Mucosa of descending colon (tissue), 3 donors: ENCODE results near the gene HRH2. TPM values are rescaled to one million over a fixed set of nuclear protein-coding genes. Genes with fewer than 3 reads are reported as not detected.
"Not testable (repeated sequence)": the region's sequence is repeated elsewhere in the genome, so short reads cannot be mapped to it uniquely, and the experiment has no call there.

Experiments
- ATAC-seq: fragments of 200-7000 bp; cut with Tn5 transposase; one replicate; pipeline ENCODE4 v1.9.1; 2020; ENCODE audit warnings: mild to moderate bottlenecking, moderate library complexity
- DNase-seq, 3 donors: peaks; one replicate each; pipeline ENCODE4 v3.0.0-alpha.2; 2020
- H3K36me3 ChIP-seq: fragments of 200-600 bp; one replicate; pipeline ENCODE4 v1.8.0; 2021; ENCODE audit warnings: low read depth, mild to moderate bottlenecking
- H3K4me1 ChIP-seq: fragments of 200-600 bp; one replicate; pipeline ENCODE4 v1.8.0; 2021; ENCODE audit warnings: low read depth, mild to moderate bottlenecking
- H3K4me3 ChIP-seq: fragments of 200-600 bp; one replicate; pipeline ENCODE4 v1.8.0; 2021; ENCODE audit warnings: mild to moderate bottlenecking
- H3K9me3 ChIP-seq: fragments of 200-600 bp; one replicate; pipeline ENCODE4 v1.8.0; 2021; ENCODE audit warnings: mild to moderate bottlenecking
- intact Hi-C, 2 donors: fragments of 100-400 bp; cut with DNase I in 1 of 2; cut with micrococcal nuclease in 1 of 2; formaldehyde crosslinking; loops; one replicate each; pipeline versions ENCODE4 v1.11.0 to v1.11.1; 2022; cut with DNase I, micrococcal nuclease
- total RNA-seq, 3 donors: library from RNA; stranded (reverse); fragmentation: NEBNext Ultra II Directional in 2 of 3; extraction: Animal tissue kit (Norgen Biotek cat#: 25700) in 2 of 3; gene quantifications; one replicate each; pipeline versions ENCODE4 v1.2.1 to v1.2.4, GENCODE V29; 2021 to 2023
- TF ChIP-seq, protein P1 (sequence below): fragments of 200-600 bp; IDR thresholded peaks from one replicate; pipeline ENCODE4 v1.8.0; 2022; ENCODE audit warnings: antibody characterized with exemption, mild to moderate bottlenecking
- donor health status: DM: no; HTN: no; CAD: no; lungs with moderate emphysema.
- donor health status: DM: no; HTN: no; CAD: no.
- donor health status: DM: no; HTN: yes; CAD: no.

HRH2 gene
- total RNA-seq, 3 donors from 2014 or later, result 0.32 to 3.0 (median 1.3) TPM

DNA sequence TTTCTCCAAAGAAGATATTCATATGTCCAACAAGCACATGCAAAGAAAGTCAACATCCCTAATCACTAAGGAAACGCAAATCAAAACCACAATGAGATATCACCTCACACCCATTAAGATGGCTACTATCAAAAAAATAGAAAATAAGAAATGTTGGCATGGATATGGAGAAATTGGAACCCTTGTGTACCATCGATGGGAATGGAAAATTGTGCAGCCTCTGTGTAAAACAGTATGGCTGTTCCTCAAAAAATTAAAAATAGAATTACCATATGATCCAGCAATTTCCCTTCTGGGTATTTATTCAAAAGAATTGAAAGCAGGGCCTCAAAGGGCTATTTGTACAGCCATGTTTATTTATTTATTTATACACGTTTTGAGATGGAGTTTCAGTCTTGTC lies 43.0 kb upstream of the HRH2 start:
- Histone ChIP-seq H3K4me3 (no peak overlapping the region), H3K4me1 (no peaks in the 10 kb centered on the region), H3K36me3 (no peaks in the 10 kb centered on the region), H3K9me3 (no peaks in the 10 kb centered on the region)
- intact Hi-C loops, result no loop called here
- TF ChIP-seq, protein P1, sequence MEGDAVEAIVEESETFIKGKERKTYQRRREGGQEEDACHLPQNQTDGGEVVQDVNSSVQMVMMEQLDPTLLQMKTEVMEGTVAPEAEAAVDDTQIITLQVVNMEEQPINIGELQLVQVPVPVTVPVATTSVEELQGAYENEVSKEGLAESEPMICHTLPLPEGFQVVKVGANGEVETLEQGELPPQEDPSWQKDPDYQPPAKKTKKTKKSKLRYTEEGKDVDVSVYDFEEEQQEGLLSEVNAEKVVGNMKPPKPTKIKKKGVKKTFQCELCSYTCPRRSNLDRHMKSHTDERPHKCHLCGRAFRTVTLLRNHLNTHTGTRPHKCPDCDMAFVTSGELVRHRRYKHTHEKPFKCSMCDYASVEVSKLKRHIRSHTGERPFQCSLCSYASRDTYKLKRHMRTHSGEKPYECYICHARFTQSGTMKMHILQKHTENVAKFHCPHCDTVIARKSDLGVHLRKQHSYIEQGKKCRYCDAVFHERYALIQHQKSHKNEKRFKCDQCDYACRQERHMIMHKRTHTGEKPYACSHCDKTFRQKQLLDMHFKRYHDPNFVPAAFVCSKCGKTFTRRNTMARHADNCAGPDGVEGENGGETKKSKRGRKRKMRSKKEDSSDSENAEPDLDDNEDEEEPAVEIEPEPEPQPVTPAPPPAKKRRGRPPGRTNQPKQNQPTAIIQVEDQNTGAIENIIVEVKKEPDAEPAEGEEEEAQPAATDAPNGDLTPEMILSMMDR, result no peak
- no peak for ATAC-seq
- no peak for DNase-seq

DNA sequence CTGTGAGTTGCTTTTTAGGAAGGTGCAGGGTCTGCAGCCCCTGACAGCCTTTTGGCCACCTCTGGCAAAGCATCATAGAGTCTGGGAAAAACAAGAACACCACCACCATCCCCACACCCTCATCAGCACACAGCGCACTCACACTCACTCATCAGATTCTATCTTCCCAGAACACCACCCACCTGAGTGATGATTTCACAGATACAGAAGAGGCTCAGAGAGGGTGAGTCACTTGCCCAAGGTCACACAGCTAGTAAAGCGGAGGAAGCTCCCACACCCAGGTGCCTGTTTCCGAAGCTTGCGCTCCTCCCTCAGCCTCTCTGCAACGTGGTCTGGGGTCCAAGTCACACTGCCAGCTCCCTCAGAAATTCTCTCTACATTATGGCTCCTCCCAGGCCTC lies 41.8 kb upstream of the HRH2 start:
- no peak for DNase-seq
- intact Hi-C loops, result no loop called here
- TF ChIP-seq, protein P1, result no peak

DNA sequence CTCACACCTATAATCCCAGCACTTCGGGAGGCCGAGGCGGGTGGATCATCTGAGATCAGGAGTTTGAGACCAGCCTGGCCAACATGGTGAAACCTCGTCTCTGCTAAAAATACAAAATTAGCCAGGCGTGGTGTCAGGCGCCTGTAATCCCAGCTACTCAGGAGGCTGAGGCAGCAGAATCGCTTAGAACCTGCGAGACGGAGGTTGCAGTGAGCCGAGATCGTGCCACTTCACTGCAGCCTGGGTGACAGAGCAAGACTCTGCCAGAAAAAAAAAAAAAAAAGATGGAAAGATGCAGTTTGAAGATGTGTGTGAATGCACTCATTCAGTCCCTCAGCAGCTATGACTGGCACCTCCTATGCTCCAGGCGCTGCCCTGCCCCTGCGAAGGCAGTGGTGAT lies 41.3 kb upstream of the HRH2 start:
- not testable (repeated sequence) for ATAC-seq, DNase-seq

More for the DNA sequence above, 41.8 kb upstream of the HRH2 start:
- Histone ChIP-seq H3K4me1 (no peaks in the 10 kb centered on the region), H3K9me3 (no peaks in the 10 kb centered on the region), H3K4me3 (no peak overlapping the region), H3K36me3 (no peaks in the 10 kb centered on the region)
- ATAC-seq, result no peak

DNA sequence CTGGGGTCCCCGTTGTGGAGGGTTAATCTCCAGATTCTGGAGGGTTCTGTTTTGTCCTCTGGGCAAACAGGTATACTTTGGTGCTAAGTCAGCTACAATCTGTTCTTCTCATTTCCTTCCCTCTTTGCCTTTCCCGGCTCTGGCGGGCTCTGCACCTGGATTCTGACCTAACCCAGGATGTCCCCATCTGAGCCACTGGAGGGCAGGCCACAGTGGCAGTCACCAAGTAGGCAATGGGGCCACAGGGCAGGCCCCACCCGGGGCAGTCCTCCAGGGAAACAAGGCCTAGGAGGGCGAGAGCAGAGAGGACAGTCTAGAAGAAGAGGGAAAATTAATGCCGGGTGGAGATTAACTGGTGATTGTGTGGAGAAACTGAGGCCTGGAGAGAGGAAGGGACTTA lies 40.4 kb upstream of the HRH2 start:
- no peak overlapping the region for H3K4me3 ChIP-seq
- ATAC-seq (no peak), DNase-seq (no peak)
- H3K4me1 ChIP-seq, result no peaks in the 10 kb centered on the region
- TF ChIP-seq, protein P1, result no peak
- no peaks in the 10 kb centered on the region for H3K9me3 ChIP-seq
- intact Hi-C loops, result no loop called here
- H3K36me3 ChIP-seq, result no peaks in the 10 kb centered on the region

More for the DNA sequence above, 41.3 kb upstream of the HRH2 start:
- H3K4me1 ChIP-seq, H3K4me3 ChIP-seq, H3K36me3 ChIP-seq, intact Hi-C loops, H3K9me3 ChIP-seq: not testable (repeated sequence)

DNA sequence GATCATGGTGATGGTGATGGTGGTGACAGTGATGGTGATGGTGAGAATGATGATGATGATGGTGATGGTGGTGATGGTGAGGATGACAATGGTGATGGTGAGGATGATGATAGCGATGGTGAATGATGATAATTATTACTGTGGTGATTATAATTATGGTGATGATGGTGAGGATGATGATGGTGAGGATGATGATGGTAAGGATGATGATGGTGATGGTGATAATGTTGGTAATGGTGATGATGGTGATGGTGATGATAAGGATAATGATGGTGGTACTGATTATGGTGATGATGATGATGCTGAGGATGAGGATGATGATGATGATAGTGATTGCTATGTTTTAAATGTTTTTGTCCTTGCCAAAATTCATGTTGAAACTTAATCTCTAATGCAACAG lies 37.3 kb upstream of the HRH2 start:
- TF ChIP-seq, protein P1, result no peak
- DNase-seq, result no peak
- intact Hi-C loops, result no loop called here
- H3K9me3 ChIP-seq, result no peaks in the 10 kb centered on the region
- H3K36me3 ChIP-seq, result no peaks in the 10 kb centered on the region
- H3K4me3 ChIP-seq, result no peak overlapping the region
- no peak for ATAC-seq
- H3K4me1 ChIP-seq, result no peaks in the 10 kb centered on the region

DNA sequence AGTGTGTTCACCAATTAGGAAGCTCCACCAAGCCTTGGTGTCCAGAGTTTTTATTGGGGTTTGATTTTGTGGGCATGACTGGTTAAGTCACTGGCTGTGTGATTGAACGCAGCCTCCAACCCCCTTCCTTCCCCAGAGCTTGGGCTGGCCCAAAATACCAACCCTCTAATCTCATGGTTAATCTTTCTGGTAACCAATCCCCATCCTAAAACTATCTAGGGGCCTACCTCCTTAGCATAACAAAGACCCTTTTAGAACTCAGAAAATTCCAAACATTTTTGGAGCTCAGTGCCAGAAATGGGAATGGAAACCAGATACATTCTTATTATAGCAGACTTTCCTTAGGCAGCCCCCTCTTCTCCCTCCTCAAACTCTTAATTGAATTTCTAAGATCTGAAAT lies 35.9 kb upstream of the HRH2 start:
- no peak for DNase-seq
- Histone ChIP-seq H3K36me3 (no peaks in the 10 kb centered on the region), H3K9me3 (no peaks in the 10 kb centered on the region), H3K4me3 (no peak overlapping the region), H3K4me1 (no peaks in the 10 kb centered on the region)
- intact Hi-C loops, result no loop called here
- TF ChIP-seq, protein P1, result no peak
- ATAC-seq, result no peak
